HG03196 (cell line): ENCODE results near the gene NABP1.

Experiments
- ATAC-seq: cut with Tn5 transposase; IDR thresholded peaks from one replicate; pipeline ENCODE4 v1.9.1; 2021; ENCODE audit not compliant: unreplicated experiment

NABP1 gene

GRCh38 chr2:191678437-191679100, 633 bp downstream of the NABP1 start:
- ATAC-seq: peak; percentile 4

GRCh38 chr2:191679818-191680600, 2.1 kb downstream of the NABP1 start:
- ATAC-seq: peak; percentile 29

GRCh38 chr2:191680639-191681038, 2.7 kb downstream of the NABP1 start:
- no peak for ATAC-seq

- ATAC-seq: no peak
Observed at GRCh38 chr2:191682126-191682525, 4.2 kb downstream of the NABP1 start.

GRCh38 chr2:191686066-191686465, 8.1 kb downstream of the NABP1 start:
- no peak for ATAC-seq

GRCh38 chr2:191686729-191687128, 8.8 kb downstream of the NABP1 start:
- no peak for ATAC-seq

GRCh38 chr2:191687867-191688266, 9.9 kb downstream of the NABP1 start:
- ATAC-seq: no peak

- no peak for ATAC-seq
Observed at GRCh38 chr2:191688934-191689695, 11.2 kb downstream of the NABP1 start.

- no peak for ATAC-seq
Observed at GRCh38 chr2:191690327-191690726, 12.4 kb downstream of the NABP1 start.

GRCh38 chr2:191691016-191691735, 13.2 kb downstream of the NABP1 start:
- ATAC-seq: peak; percentile 71

GRCh38 chr2:191691898-191692297, 14.0 kb downstream of the NABP1 start:
- no peak for ATAC-seq

- no peak for ATAC-seq
Observed at GRCh38 chr2:191692502-191693115, 14.7 kb downstream of the NABP1 start.

- ATAC-seq: no peak
Observed at GRCh38 chr2:191693166-191693565, 15.2 kb downstream of the NABP1 start.

- ATAC-seq: peak; percentile 46
Observed at GRCh38 chr2:191693778-191694177, 15.8 kb downstream of the NABP1 start.

- ATAC-seq: no peak
Observed at GRCh38 chr2:191696001-191696400, 18.1 kb downstream of the NABP1 start.

- no peak for ATAC-seq
Observed at GRCh38 chr2:191696966-191697365, 19.0 kb downstream of the NABP1 start.

GRCh38 chr2:191697870-191698269, 19.9 kb downstream of the NABP1 start:
- no peak for ATAC-seq

GRCh38 chr2:191699341-191699945, 21.5 kb downstream of the NABP1 start:
- no peak for ATAC-seq

GRCh38 chr2:191701029-191701428, 23.1 kb downstream of the NABP1 start:
- no peak for ATAC-seq

GRCh38 chr2:191701696-191702095, 23.8 kb downstream of the NABP1 start:
- no peak for ATAC-seq
